Endothelial cell of umbilical vein (primary cell): ENCODE data around the gene CDR2L.

Experiments used
- CTCF ChIP-seq, 2 donors: IDR thresholded peaks; 1 replicate in 1 of 2; 2 replicates in 1 of 2; pipeline ENCODE4 v1.5.1; 2011; ENCODE audit warnings: low read length in 2 of 2, mild to moderate bottlenecking in 2 of 2, moderate library complexity in 2 of 2, control low read depth in 1 of 2, inconsistent platforms in 1 of 2, low read depth in 1 of 2; ENCODE audit not compliant: insufficient read depth in 1 of 2; ENCODE audit errors: extremely low read depth in 1 of 2
- EZH2 ChIP-seq: IDR thresholded peaks from 2 replicates; pipeline ENCODE4 v1.6.1; 2012; ENCODE audit warnings: borderline replicate concordance, low read depth, mild to moderate bottlenecking, moderate library complexity, low read length, inconsistent platforms; ENCODE audit not compliant: severe bottlenecking
- POLR2A ChIP-seq: IDR thresholded peaks from 2 replicates; pipeline ENCODE4 v1.6.1; 2012; ENCODE audit warnings: low read depth, mild to moderate bottlenecking, control low read depth, low read length

GRCh38 chr17:74994440-74994839 is 7.0 kb downstream of the CDR2L start:
- TF ChIP-seq CTCF (IDR thresholded peaks at IDR 0.05; ENCODE audit: extremely low read depth in 1 of 2, insufficient read depth in 1 of 2, low read depth in 1 of 2, low read length in 2 of 2) = no peak
- no peak for TF ChIP-seq POLR2A
- no peak for TF ChIP-seq EZH2
